ENCODE data around the gene GTPBP10.

The GTPBP10 gene

DNA sequence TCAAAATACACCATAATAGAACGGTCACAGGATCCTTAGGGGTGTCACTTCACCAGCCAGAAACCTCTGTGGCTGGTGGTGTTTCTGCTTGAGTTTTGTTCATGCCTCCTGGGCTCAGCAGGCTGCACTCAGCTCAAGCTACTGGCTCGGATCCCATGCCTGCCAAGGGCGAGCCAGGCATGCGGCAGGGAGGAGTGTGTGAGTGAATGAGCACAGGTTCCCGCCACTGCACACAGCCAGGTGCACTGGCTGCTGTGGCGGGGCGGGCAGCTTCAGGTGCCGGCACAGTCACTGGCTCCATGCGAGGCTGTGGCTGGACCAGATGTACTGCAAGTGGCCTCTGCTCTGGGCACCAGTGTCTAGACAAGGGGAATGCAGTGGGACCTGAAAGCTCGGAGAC is 86.2 kb downstream of the GTPBP10 start:
- H3K4me1 ChIP-seq (ENCODE audit: control insufficient read depth, insufficient read depth, low read length): no peaks in the 10 kb centered on the region
- H3K9me3 ChIP-seq (ENCODE audit: control insufficient read depth in 2 of 2, low read length in 2 of 2): no peaks in the 10 kb centered on the region
- no peak overlapping the region for H3K4me3 ChIP-seq (ENCODE audit: low read length in 2 of 2)
- no peaks in the 10 kb centered on the region for H3K36me3 ChIP-seq (ENCODE audit: control insufficient read depth in 2 of 2, insufficient read depth in 2 of 2, low read length in 2 of 2)
- no peak overlapping the region for H3K9ac ChIP-seq (ENCODE audit: low read length in 2 of 2)
- H3K27me3 ChIP-seq (ENCODE audit: control insufficient read depth in 1 of 2, insufficient read depth in 2 of 2, low read length in 2 of 2): no peaks in the 10 kb centered on the region
- no peak overlapping the region for H3K27ac ChIP-seq (ENCODE audit: low read length)

DNA sequence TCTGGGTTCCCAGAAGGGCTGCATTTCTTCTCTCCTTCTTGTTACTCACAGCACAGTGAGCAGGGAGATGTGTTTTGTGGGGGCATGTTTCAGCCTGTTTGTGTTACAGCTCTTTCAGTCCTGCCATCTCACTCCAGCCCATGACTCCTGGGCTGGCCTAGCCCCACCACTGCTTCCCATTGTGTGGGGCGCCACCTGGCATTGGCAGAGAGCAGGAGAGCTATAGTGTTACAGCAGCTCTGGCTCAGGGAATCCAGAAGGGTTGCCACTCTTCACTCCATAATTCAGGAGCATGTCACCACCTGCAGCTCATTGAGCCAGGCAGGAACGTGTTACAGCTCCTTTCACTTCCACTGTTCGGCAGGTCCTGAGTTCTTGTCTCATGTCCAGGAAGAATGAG is 86.7 kb downstream of the GTPBP10 start:
- no peaks in the 10 kb centered on the region for H3K27me3 ChIP-seq (ENCODE audit: control insufficient read depth in 1 of 2, insufficient read depth in 2 of 2, low read length in 2 of 2)
- no peaks in the 10 kb centered on the region for H3K36me3 ChIP-seq (ENCODE audit: control insufficient read depth in 2 of 2, insufficient read depth in 2 of 2, low read length in 2 of 2)
- no peaks in the 10 kb centered on the region for H3K9me3 ChIP-seq (ENCODE audit: control insufficient read depth in 2 of 2, low read length in 2 of 2)
- no peaks in the 10 kb centered on the region for H3K4me1 ChIP-seq (ENCODE audit: control insufficient read depth, insufficient read depth, low read length)
- H3K9ac ChIP-seq (ENCODE audit: low read length in 2 of 2): no peak overlapping the region
- H3K27ac ChIP-seq (ENCODE audit: low read length): no peak overlapping the region
- H3K4me3 ChIP-seq (ENCODE audit: low read length in 2 of 2): no peak overlapping the region
